CD14-positive monocyte (primary cell): ENCODE measurements around the gene CHD6. TPM values are rescaled to one million over a fixed set of nuclear protein-coding genes. Genes with fewer than 3 reads are reported as not detected.

Experiments
- DNase-seq, 3 donors: peaks; one replicate each; pipeline ENCODE4 v3.0.0-alpha.2; 2011 to 2022
- H2AFZ ChIP-seq: 2 replicates; pipeline ENCODE4 v1.6.0; 2012; ENCODE audit warnings: mild to moderate bottlenecking, low read depth, low read length, inconsistent platforms; ENCODE audit not compliant: insufficient read depth, poor library complexity, severe bottlenecking
- H3K27ac ChIP-seq, 2 donors: 1 replicate in 1 of 2; 2 replicates in 1 of 2; pipeline ENCODE4 v1.5.1; 2012 to 2013; ENCODE audit warnings: low read length in 2 of 2, control low read depth in 1 of 2, inconsistent platforms in 1 of 2, low read depth in 1 of 2, mild to moderate bottlenecking in 1 of 2
- H3K27me3 ChIP-seq, 2 donors: one replicate each; pipeline versions ENCODE4 v1.6.0 to v1.6.1; 2011 to 2013; ENCODE audit warnings: low read length in 2 of 2; ENCODE audit not compliant: control insufficient read depth in 2 of 2, insufficient read depth in 2 of 2
- H3K36me3 ChIP-seq, 2 donors: replicated peaks in 1 of 2; 1 replicate in 1 of 2; 2 replicates in 1 of 2; pipeline versions ENCODE4 v1.5.1 to v1.6.1; 2012 to 2013; ENCODE audit warnings: low read length in 2 of 2, control low read depth in 1 of 2, inconsistent platforms in 1 of 2, mild to moderate bottlenecking in 1 of 2; ENCODE audit not compliant: insufficient read depth in 2 of 2, control insufficient read depth in 1 of 2
- H3K4me1 ChIP-seq, 2 donors: 1 replicate in 1 of 2; 2 replicates in 1 of 2; pipeline versions ENCODE4 v1.5.1 to v1.6.1; 2012 to 2013; ENCODE audit warnings: low read length in 2 of 2, control low read depth in 1 of 2, inconsistent platforms in 1 of 2, mild to moderate bottlenecking in 1 of 2, moderate library complexity in 1 of 2; ENCODE audit not compliant: insufficient read depth in 2 of 2, control insufficient read depth in 1 of 2
- H3K4me2 ChIP-seq: replicated peaks from 2 replicates; pipeline ENCODE3; 2012; ENCODE audit warnings: low read length, moderate library complexity, mild to moderate bottlenecking; ENCODE audit not compliant: poor library complexity, severe bottlenecking; ENCODE audit errors: extremely low read depth
- H3K4me3 ChIP-seq, 3 experiments: fragments of 200-600 bp in 1 of 3; sonication (generic) in 1 of 3; replicated peaks in 1 of 3; 1 replicate in 2 of 3; 2 replicates in 1 of 3; pipeline ENCODE4 v1.5.1; 2011 to 2013; ENCODE audit warnings: low read length in 3 of 3, mild to moderate bottlenecking in 3 of 3, control low read depth in 2 of 3, low read depth in 2 of 3, inconsistent platforms in 1 of 3, moderate library complexity in 1 of 3
- H3K79me2 ChIP-seq: 2 replicates; pipeline ENCODE4 v1.6.0; 2012; ENCODE audit warnings: mild to moderate bottlenecking, control low read depth, inconsistent platforms, low read length, moderate library complexity; ENCODE audit not compliant: insufficient read depth
- H3K9ac ChIP-seq: 2 replicates; pipeline ENCODE4 v1.6.0; 2017; ENCODE audit warnings: low read length, mild to moderate bottlenecking; ENCODE audit not compliant: insufficient read depth, poor library complexity, severe bottlenecking
- H3K9me3 ChIP-seq, 2 donors: replicated peaks in 1 of 2; 1 replicate in 1 of 2; 2 replicates in 1 of 2; pipeline versions ENCODE4 v1.5.1 to v1.6.1; 2012 to 2013; ENCODE audit warnings: low read length in 2 of 2, control low read depth in 1 of 2; ENCODE audit not compliant: control insufficient read depth in 1 of 2, insufficient read depth in 1 of 2
- H4K20me1 ChIP-seq: 2 replicates; pipeline ENCODE4 v1.6.0; 2012; ENCODE audit warnings: mild to moderate bottlenecking, low read length, control low read depth, moderate library complexity; ENCODE audit not compliant: insufficient read depth
- H3K27ac Mint-ChIP-seq, 7 donors: one replicate each; pipeline ENCODE4 v1.8.0; 2020; ENCODE audit warnings: mild to moderate bottlenecking in 7 of 7, mixed read lengths in 7 of 7, moderate library complexity in 6 of 7, inconsistent platforms in 2 of 7
- H3K27me3 Mint-ChIP-seq, 3 donors: one replicate each; pipeline ENCODE4 v1.8.0; 2021 to 2022; ENCODE audit warnings: low read depth in 3 of 3, mild to moderate bottlenecking in 3 of 3, mixed read lengths in 3 of 3, moderate library complexity in 3 of 3, inconsistent platforms in 1 of 3
- H3K36me3 Mint-ChIP-seq, 2 donors: one replicate each; pipeline ENCODE4 v1.8.0; 2020; ENCODE audit warnings: mixed read lengths in 2 of 2, inconsistent platforms in 1 of 2, mild to moderate bottlenecking in 1 of 2
- H3K4me1 Mint-ChIP-seq: one replicate; pipeline ENCODE4 v1.8.0; 2020; ENCODE audit warnings: mild to moderate bottlenecking, mixed read lengths
- H3K4me3 Mint-ChIP-seq, 2 donors: one replicate each; pipeline ENCODE4 v1.8.0; 2020; ENCODE audit warnings: mild to moderate bottlenecking in 2 of 2, mixed read lengths in 2 of 2, moderate library complexity in 1 of 2
- H3K9me3 Mint-ChIP-seq, 7 donors: one replicate each; pipeline ENCODE4 v1.8.0; 2020 to 2022; ENCODE audit warnings: mixed read lengths in 7 of 7, mild to moderate bottlenecking in 6 of 7, moderate library complexity in 6 of 7, inconsistent platforms in 2 of 7
- CTCF ChIP-seq: fragments of 200-600 bp; IDR thresholded peaks from one replicate; pipeline ENCODE4 v1.8.0; 2022; ENCODE audit warnings: antibody characterized with exemption, mild to moderate bottlenecking
- WGBS: methylation state at CpG from one replicate; pipeline ENCODE4 v1.1.5; 2013; ENCODE audit warnings: missing lambda C conversion rate; ENCODE audit not compliant: insufficient coverage; 5-methylcytosine and 5-hydroxymethylcytosine counted together
- intact Hi-C, 2 donors: fragments of 100-400 bp; cut with micrococcal nuclease; formaldehyde crosslinking; loops; one replicate each; pipeline versions ENCODE4 v1.15.0 to v1.15.1; 2023
- polyA plus RNA-seq, 3 donors: library from polyadenylated mRNA; depleted of rRNA in 1 of 3; unstranded in 2 of 3; stranded (reverse) in 1 of 3; fragments of 300-500 nt in 2 of 3; fragments of >200 nt in 1 of 3; fragmentation: Illumina TruSeq in 2 of 3; gene quantifications; 1 replicate in 2 of 3; 2 replicates in 1 of 3; pipeline ENCODE4 v1.2.3, GENCODE V29; 2012 to 2021

Gene CHD6
- polyA plus RNA-seq, 3 donors = 12.9 to 19.6 (median 13.0) TPM

GRCh38 chr20:41362748-41363140 lies 255.4 kb downstream of the CHD6 start:
- no peak overlapping the region for H3K4me3 Mint-ChIP-seq
- H3K36me3 Mint-ChIP-seq = no peaks in the 10 kb centered on the region
- intact Hi-C loops = no loop called here
- H3K79me2 ChIP-seq = no peaks in the 10 kb centered on the region
- H3K4me1 ChIP-seq = no peaks in the 10 kb centered on the region
- no peak for TF ChIP-seq CTCF
- no peaks in the 10 kb centered on the region for H4K20me1 ChIP-seq
- no peak overlapping the region for H2AFZ ChIP-seq
- no peak overlapping the region for H3K9ac ChIP-seq
- 88% methylated on average over 4 of the region's 5 CpGs for WGBS
- no peak for DNase-seq
- H3K4me2 ChIP-seq = no peak overlapping the region
- H3K4me3 ChIP-seq = no peak overlapping the region
- H3K27ac Mint-ChIP-seq = no peak overlapping the region
- H3K27me3 ChIP-seq = peaks cover 13 to 28% of the 10 kb centered on the region in 2 donors
- H3K4me1 Mint-ChIP-seq = no peaks in the 10 kb centered on the region
- peaks cover 31 to 42% (median 33%) of the 10 kb centered on the region in 3 donors for H3K27me3 Mint-ChIP-seq
- H3K9me3 ChIP-seq = no peaks in the 10 kb centered on the region
- H3K27ac ChIP-seq = no peak overlapping the region
- no peaks in the 10 kb centered on the region for H3K36me3 ChIP-seq
- peaks cover 0 to 8% (median 0%) of the 10 kb centered on the region in 7 donors for H3K9me3 Mint-ChIP-seq

GRCh38 chr20:41361757-41362747 lies 256.1 kb downstream of the CHD6 start:
- Mint-ChIP-seq H3K36me3 (no peaks in the 10 kb centered on the region), H3K9me3 (peaks cover 0 to 5% (median 0%) of the 10 kb centered on the region in 7 donors), H3K27ac (no peak overlapping the region), H3K4me3 (no peak overlapping the region), H3K4me1 (no peaks in the 10 kb centered on the region), H3K27me3 (peaks cover 24 to 35% (median 26%) of the 10 kb centered on the region in 3 donors)
- Histone ChIP-seq H3K9ac (no peak overlapping the region), H4K20me1 (no peaks in the 10 kb centered on the region), H3K4me1 (no peaks in the 10 kb centered on the region), H2AFZ (no peak overlapping the region), H3K36me3 (no peaks in the 10 kb centered on the region), H3K79me2 (no peaks in the 10 kb centered on the region), H3K27ac (no peak overlapping the region), H3K4me2 (no peak overlapping the region), H3K4me3 (no peak overlapping the region), H3K27me3 (peaks cover 11 to 21% of the 10 kb centered on the region in 2 donors), H3K9me3 (no peaks in the 10 kb centered on the region)
- no peak for DNase-seq
- WGBS = 94% methylated on average over 43 of the region's 45 CpGs
- TF ChIP-seq CTCF = no peak
- intact Hi-C loops = no loop called here
